ENCODE data around the gene LMAN2L.

LMAN2L gene, protein sequence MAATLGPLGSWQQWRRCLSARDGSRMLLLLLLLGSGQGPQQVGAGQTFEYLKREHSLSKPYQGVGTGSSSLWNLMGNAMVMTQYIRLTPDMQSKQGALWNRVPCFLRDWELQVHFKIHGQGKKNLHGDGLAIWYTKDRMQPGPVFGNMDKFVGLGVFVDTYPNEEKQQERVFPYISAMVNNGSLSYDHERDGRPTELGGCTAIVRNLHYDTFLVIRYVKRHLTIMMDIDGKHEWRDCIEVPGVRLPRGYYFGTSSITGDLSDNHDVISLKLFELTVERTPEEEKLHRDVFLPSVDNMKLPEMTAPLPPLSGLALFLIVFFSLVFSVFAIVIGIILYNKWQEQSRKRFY

DNA sequence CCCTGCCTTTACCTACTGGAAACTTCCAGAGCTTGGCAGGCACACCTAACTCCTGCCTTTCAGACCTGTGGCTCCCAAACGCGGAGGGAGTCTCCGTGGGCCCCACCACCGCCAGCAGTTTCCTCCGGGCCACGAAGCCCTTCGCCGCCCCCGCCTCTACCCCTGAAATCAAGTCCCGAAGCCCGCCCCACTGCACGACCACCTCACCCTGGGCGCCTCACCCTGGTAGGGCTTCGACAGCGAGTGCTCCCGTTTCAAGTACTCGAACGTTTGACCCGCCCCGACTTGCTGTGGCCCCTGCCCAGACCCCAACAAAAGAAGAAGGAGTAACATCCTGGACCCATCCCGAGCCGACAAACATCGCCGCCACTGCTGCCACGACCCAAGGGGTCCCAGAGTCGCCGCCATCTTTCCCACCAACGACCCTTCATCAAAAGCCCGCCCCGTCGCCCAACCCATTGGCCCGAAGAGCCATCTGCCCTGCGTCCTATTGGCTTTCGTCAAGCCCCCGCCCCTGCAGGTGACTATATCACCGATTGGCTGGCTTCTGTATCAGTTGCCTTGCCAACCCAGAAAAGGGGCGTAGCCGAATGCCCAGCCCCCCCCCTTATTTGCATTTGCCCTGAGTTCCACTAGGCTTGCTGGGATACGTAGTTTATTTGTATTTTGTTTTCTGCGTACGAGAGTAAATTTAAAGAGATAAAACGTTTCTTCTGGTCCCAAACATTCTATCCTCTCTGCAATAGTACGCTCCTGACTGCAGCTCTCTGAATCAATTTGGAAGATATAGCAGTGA, at the start of gene LMAN2L:
Gene LMAN2L (minus strand): TSS at position 432 of the 796 bp plus-strand sequence. CDS start 24 bp downstream, at position 408.
- intact Hi-C loops (cut with DNase I), result loop anchor here (1.0 to 5.0 kb wide), 4 partner anchors 20 to 102 kb away; partner anchors contain the start of genes CNNM3, CNNM4 and KANSL3

DNA sequence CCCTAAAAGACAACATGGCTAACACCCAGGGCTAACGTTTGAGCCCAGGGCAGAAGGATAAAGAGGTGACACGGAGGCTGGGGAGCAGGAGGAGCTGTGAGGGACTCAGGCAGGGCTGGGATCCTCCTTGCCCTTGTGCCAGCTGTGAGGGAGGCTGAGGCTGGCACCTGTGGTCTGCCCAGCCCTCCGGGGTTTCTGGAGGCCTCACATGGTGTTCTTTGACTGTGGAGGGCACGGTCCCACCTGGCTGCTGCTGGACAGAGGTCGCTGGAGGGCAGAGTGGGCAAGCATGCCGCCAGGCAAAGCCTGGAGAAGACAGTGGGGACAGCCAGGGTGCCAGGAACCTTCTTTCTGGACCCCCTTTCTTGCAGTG, 49.4 kb upstream of the LMAN2L start:
- intact Hi-C loops (cut with DNase I), result no loop called here
- no peak for DNase-seq

More for the DNA sequence above, at the start of gene LMAN2L:
- DNase-seq, result peak; percentile 93 to 100 (median 97)

DNA sequence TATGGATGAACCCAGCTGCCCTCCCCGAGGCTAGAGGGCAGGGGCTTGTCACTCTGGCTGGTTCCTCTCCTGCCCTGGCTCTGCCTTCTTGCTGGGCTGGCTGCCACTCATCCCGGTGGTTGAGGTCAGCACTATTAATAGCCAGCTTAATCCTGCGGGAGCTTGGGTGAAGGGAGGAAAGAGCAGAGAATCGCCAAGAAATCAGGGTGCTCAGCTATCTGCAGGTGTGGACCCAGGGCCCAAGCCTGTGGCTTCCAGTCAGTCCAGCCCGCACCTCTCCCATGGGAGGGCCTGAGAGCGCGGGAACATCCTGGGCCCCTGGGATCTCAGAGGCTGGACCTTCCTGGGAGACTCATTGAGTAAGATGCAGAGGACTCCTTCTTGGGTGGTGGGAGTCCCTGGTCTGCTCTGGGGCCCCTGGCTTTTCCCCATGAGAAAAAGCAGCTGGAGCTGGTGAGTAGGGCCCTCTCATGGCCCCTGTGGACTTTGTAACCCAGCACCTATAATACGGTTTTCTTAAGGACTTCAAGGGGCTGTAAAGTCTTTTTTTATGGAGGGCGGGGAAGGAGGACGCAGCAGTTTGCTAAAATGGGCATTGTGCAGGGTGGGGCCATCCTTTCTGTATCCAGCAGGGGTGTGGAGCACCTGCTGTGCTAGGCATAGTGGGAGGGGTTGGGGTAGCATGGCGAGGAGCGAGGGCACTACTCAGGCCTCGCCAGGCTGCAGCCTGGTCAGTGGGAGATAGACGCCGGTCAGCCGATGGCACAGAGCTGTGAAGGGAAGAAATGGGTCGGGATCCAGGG, 48.8 kb upstream of the LMAN2L start:
- intact Hi-C loops (cut with DNase I), result no loop called here
- peak in 7 of 10 donors; percentile 22 to 88 (median 47) for DNase-seq

DNA sequence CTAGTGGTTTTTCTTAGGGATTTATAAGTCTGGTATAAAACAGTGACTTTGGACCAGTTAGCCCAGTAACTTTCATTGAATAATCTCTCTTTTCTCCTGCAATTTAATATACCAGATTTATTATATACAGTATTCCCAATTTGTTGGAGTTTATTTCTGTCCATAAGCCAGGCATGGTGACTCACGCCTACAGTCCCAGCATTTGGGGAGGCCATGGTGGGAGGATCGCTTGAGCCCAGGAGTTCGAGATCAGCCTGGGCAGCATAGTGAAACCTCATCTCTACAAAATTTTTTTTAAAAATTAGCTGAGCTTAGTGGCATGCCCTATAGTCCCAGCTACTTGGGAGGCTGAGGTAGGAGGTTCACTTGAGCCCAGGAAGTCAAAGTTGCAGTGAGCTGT, 47.5 kb upstream of the LMAN2L start:
- intact Hi-C loops (cut with DNase I), result no loop called here
- peak in 1 of 10 donors; percentile 50 for DNase-seq

DNA sequence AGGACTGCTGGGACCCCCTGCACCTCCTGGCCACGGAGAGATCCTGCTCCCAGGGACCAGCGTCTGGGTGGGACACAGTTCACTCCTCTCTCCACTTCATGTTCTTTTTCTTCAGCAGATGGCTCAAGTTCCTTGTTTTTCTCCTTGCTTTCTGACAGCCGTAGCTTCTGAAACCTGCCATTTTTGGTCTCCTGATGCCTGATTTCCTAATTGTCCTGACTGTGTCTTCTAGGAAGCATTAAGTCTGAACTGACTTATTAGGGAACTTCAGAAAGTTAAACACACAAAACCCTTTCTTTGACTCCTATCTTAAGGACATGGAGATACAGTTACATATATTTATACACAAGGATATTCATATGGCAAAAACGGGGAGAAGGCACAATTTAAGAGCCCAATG, 43.5 kb upstream of the LMAN2L start:
- intact Hi-C loops (cut with DNase I), result no loop called here
- DNase-seq, result no peak

DNA sequence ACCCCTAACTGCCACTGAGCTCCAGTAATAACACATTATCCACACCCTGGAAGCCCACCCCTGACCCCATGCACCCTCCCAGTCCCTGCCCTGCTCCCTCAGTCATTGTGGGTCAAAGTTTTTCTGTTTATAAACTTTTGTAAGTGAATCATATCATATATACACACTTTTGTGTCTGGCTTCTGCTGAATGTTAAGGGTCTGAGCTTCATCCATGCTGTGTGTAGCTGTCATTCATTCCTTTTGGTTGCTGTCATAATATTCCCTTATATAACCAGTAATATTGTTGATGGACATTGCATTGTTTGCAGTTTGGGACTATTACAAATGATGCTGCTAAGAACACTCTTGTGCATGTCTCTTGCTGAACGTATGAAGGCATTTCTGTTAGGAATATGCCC, 35.3 kb upstream of the LMAN2L start:
- no peak for DNase-seq
- intact Hi-C loops (cut with DNase I), result no loop called here

DNA sequence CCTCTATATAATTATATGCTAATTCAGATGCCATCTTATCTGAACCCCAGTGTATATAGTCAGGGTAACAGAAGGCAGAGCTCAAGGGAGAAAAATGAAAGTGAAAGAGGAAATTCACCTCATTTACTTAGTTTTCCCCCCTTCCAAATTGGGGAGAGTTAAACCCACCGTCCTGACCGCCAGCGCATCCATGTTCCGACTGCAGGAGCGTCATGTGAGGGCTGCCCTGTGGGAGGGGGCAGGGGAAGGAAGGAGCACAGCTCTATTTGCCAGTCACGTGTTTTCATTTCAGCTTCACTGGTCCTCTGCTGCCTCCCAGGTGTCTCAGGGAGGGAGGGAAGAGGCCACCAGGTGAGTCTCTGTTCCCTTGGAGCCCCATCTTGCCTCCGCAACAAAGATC, 34.1 kb upstream of the LMAN2L start:
- intact Hi-C loops (cut with DNase I), result no loop called here
- no peak for DNase-seq

DNA sequence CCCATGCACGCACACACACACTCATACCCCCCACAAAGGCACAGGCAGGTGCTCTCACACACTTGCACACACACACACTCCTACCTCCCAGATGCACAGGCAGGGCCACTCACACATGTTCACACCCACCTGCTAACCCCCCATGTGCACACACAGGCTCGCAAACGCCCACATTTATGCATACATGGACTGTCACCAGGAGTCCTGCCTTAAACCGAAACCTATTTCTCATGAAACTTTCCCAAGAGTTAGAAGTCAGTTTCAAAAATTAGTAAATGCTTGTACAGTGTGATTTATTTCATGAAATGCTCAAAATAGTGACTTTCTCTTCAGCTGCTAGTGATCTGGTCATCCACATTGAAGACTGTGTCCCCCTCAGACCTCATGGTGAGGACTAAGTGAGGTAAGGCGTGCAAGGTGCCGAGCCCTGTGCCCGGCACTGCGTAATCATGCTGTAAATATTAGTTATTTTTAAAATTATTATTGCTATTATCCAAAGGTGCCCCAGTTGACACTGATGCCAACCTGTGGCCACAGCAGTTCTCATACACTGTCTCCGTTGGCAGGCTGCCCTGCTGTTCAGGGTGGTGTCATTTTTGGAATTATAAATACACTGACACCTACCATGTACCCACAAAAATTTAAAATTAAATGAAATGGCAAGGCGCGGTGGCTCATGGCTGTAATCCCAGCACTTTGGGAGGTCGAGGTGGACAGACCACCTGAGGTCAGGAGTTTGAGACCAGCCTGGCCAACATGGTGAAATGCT, 33.2 kb upstream of the LMAN2L start:
- intact Hi-C loops (cut with DNase I), result no loop called here
- no peak for DNase-seq

DNA sequence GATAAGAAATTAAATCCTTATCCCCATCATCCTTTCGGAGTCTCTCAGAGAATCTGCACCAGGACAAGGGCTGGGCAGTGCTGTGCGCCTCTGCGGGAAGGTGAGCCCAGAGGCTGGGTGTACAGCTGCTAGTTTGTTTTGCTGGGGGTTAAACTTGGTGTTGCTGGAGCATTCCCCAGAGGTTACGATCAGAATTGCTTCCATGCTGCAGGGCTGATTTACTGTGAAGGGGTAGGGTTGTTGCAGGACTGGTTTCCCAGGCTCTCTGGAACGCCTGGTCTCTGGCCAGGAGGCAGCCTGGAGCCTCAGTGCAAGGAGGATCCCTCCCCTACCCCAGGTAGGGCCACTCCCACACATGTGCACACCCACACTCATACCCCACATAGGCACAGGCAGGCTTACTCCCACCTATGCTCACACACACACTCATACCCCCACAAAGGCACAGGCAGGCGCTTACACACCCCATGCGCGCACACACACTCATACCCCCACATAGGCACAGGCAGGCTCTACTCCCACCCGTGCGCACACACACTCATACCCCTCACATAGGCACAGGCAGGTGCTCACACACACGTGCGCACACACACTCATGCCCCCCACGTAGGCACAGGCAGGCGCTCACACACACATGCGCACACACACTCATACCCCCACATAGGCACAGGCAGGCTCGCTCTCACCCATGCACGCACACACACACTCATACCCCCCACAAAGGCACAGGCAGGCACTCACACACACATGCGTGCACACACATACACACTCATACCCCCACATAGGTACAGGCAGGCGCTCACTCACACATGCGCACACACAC, 32.1 kb upstream of the LMAN2L start:
- peak in 1 of 10 donors; percentile 18 for DNase-seq

DNA sequence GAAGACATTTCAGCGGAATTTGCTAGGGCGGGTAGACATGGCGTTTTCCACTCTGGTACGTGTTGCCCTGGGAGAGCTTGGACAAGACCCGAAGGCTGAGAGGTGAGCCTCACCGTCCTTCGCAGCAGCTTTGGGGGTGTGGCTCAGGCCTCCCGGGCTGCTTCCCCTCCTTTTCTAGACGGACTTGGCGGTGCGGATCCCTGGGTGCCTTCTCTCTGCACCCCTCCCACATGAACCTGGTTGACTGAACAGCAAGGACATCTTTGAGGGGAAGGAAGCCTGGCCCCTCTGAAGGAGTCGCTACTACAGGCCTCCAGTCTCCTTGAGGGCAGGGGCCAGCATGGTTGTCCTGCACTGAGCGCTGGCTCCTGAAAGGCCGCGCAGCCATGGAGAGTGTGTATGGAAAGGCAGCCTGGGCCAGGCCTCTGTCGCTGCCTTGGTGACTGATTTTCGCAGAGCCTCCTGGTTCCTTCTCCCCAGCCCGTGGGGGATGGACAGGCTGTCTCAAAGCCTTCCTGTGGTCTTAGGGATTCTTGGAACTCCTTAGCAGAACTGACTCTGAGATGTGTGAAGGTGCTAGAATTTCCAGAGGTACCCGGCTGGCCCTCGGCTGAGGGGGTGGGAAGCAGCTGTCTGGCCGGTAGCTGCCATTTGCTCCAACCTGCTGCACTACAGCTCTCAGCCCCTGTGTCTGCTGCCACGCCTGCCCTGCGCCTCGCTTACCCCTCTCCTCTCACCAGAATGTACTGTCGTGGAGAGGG, 30.8 kb upstream of the LMAN2L start:
- DNase-seq, result peak in 1 of 10 donors; percentile 82
- intact Hi-C loops (cut with DNase I), result no loop called here

More for the DNA sequence above, 32.1 kb upstream of the LMAN2L start:
- intact Hi-C loops (cut with DNase I), result no loop called here

DNA sequence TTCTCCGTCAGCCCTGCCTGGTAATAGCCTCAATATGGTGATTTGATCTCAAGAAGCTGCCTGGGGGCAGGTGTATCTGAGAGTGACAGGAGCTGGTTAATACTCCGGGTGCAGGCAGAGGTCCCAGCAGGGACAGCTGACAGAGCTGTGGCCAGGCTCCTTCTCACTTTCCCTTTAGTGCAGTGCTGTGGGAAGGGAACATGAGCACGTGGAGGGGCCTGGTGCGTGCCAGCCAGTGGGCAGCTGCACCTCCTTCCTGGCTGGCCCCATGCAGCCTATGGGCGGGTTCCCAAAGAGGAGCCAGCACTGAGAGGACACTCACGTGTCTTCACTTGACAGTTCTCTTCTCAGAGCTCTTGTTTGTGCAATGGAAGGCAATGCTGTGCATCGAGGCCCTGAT, 29.9 kb upstream of the LMAN2L start:
- DNase-seq, result peak in 9 of 10 donors; percentile 31 to 92 (median 45)
- intact Hi-C loops (cut with DNase I), result loop anchor here (5.0 to 10.0 kb wide), 2 partner anchors 32 to 135 kb away; partner anchors contain the start of gene KANSL3

DNA sequence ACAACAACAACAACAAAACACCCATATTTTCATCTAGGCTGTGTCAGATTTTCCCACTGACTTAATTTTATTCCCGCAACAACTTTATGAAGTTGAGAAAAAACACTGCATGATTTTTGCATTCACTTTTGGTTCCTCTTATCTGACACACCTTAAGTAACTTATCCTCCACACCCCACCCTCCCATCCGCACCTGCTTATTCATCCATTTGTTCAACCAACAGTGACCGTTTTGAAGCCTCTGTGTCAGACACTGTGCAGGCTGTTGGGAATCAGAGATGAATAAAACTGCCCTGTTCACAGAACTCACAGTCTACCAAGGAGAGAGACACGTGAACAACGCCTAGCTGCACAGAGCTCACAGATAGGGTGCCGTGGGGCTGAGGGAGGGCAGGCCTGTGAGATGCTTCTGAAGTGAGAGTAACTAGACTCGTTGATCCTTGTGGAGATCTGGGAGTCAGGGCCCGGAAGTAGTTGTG, 28.3 kb upstream of the LMAN2L start:
- DNase-seq, result peak in 1 of 10 donors; percentile 39
- intact Hi-C loops (cut with DNase I), result loop anchor here (5.0 to 10.0 kb wide), 2 partner anchors 34 to 133 kb away; partner anchors contain the start of gene KANSL3

DNA sequence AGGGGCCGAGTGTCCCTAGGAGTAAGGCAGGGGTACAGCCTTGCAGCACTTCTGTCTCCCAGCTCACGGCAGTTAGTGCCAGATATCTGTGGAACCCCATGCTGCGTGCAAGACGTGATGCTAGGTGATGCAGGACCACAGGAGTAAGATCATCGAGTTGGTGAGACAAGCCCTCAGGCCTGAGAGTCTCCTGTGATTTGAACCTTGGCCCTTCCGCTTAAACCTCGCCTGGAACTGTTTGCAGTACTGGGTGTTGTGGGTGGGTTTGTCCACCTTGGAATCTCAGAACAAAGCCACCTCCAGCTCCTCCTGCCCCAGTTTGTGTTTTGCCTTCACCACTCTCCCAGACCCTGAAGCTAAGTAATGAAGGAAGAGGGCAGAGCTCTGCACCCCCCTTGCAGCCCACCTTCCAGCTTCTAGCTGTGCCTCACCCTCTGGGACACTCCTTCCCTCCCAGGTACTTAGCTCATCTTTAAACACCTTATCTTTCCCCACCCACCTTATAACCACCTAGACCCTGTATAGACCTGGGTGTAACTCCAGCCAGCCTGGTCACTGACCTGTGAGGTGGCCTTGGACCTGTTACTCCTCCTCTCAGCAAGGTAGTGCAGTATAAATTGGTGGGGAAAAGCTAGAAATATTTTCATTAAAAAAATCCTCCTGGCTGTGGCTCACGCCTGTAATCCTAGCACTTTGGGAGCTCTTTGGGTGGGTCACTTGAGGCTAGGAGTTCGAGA, 27.4 kb upstream of the LMAN2L start:
- DNase-seq, result peak in 1 of 10 donors; percentile 53
- intact Hi-C loops (cut with DNase I), result loop anchor here (5.0 to 10.0 kb wide), 2 partner anchors 35 to 133 kb away; partner anchors contain the start of gene KANSL3

DNA sequence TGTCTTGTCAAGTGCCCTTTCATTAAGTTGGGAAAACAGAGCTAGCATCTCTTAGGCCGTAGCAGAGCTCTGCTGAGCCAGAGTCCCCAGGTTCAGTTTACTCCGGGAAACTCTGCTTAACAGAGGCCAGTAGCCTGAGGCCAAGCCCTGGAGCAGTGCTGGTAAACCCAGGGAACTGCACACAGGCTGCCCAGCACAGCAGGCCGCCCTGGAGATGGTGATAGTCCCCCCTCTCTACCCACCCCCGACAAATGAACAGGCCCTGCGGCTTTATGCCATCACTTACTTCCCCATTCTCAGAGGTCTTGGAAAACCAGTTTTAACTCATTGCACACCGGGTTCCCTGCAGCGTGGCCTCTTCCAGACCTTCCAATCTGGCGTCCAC, 24.4 kb upstream of the LMAN2L start:
- peak in 1 of 10 donors; percentile 85 for DNase-seq
- intact Hi-C loops (cut with DNase I), result loop anchor here (10.0 kb wide), 1 partner anchor 129 kb away; the partner anchor contains the start of gene KANSL3

DNA sequence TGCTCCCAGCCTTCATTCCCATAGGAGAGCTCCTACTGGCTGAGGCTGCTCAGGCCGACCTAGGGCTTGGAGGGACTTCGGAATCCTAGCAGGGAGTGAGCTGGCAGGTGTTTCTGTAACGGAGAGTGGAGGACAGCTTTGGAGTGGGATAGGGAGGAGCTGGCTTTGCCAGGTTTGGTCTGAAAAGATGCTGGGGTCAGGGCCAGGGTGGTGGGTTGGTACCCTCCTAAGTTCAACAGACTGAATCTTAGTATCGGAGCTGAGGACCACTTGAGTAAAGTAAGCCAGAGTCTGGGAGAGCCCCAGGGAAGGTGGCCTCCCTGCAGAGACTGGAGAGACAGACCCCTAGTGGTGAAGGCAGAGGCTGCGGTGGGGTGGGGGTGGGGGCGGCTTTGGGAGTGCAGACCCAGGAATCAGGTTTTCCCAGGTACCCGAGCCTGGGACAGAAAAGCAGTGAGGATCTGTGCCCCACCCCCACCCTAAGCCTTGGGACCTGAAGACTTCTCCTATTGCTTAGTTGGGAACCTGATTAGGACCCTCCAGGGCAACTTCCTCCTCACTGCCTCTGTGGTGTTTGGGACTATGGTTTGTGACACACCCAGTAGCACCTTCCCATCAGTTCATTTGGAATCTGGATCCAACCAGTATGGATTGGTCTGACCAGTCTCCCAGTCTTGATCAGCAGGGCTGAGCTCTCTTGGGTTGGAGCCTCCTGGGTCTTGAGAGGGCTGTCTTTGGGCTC, 23.8 kb upstream of the LMAN2L start:
- DNase-seq, result peak in 2 of 10 donors; percentile 60 to 75

More for the DNA sequence above, 23.8 kb upstream of the LMAN2L start:
- intact Hi-C loops (cut with DNase I), result loop anchor here (10.0 kb wide), 1 partner anchor 129 kb away; the partner anchor contains the start of gene KANSL3

Data from posterior cingulate gyrus (tissue), 11 donors.